ENCODE results near the gene DDX41. TPM values are rescaled to one million over a fixed set of nuclear protein-coding genes. Genes with fewer than 3 reads are reported as not detected.
A peak's percentile ranks its signal among the peaks of the same experiment; 100 is the strongest.

Gene DDX41
- total RNA-seq, 4 donors from 2014 or later: 96.5 to 170 (median 130) TPM

GRCh38 chr5:177469750-177470525 lies 46.8 kb downstream of the DDX41 start:
- H3K4me3 ChIP-seq: no peak overlapping the region
- WGBS, 2 donors (ENCODE audit: low coverage in 1 of 2): 47 to 73% methylated on average over 4 to 8 of the region's 8 CpGs
- in situ Hi-C loops (cut with MboI; ENCODE audit: low pct_ligation_motif_present in 1 of 4, low pct_unique_long_range_greater_than_20kb in 1 of 4, low sequenced_read_pairs in 3 of 4) (loop anchor here in 1 of 4 donors (25.0 kb wide), 1 partner anchor 158 kb away; the partner anchor contains the start of genes MXD3, PRELID1 and RAB24), intact Hi-C loops (cut with DNase I; ENCODE audit: low total_unique reads) (no loop called here)
- H3K36me3 ChIP-seq: no peaks in the 10 kb centered on the region
- H3K27ac ChIP-seq: peak overlapping the region in 1 of 4 donors; percentile 37
- H3K4me1 ChIP-seq: peaks cover 11 to 24% (median 16%) of the 10 kb centered on the region in 4 donors
- TF ChIP-seq POLR2A (IDR thresholded peaks at IDR 0.05): no peak
- no peak for TF ChIP-seq EP300 (IDR thresholded peaks at IDR 0.05; ENCODE audit: low read depth)
- no peak for TF ChIP-seq CTCF (IDR thresholded peaks at IDR 0.05)
- no peak for TF ChIP-seq POLR2AphosphoS5 (IDR thresholded peaks at IDR 0.05)
- H3K9me3 ChIP-seq: no peaks in the 10 kb centered on the region
- no peak for DNase-seq
- H3K27me3 ChIP-seq: peaks cover 14% of the 10 kb centered on the region

GRCh38 chr5:177468685-177469628 lies 47.8 kb downstream of the DDX41 start:
- no peak overlapping the region for H3K4me3 ChIP-seq
- TF ChIP-seq CTCF (IDR thresholded peaks at IDR 0.05): no peak
- TF ChIP-seq POLR2AphosphoS5 (IDR thresholded peaks at IDR 0.05): no peak
- no peak for TF ChIP-seq POLR2A (IDR thresholded peaks at IDR 0.05)
- TF ChIP-seq EP300 (IDR thresholded peaks at IDR 0.05; ENCODE audit: low read depth): no peak
- DNase-seq: no peak
- peak overlapping the region in 1 of 4 donors; percentile 37 for H3K27ac ChIP-seq
- H3K9me3 ChIP-seq: no peaks in the 10 kb centered on the region
- H3K4me1 ChIP-seq: peaks cover 11 to 23% (median 16%) of the 10 kb centered on the region in 4 donors
- H3K36me3 ChIP-seq: no peaks in the 10 kb centered on the region
- H3K27me3 ChIP-seq: peaks cover 11% of the 10 kb centered on the region
- WGBS, 2 donors (ENCODE audit: low coverage in 1 of 2): 66% methylated on average over 24 of the region's 25 CpGs; no CpG with 5 or more reads in 1 of the 2 donors
- intact Hi-C loops (cut with DNase I; ENCODE audit: low total_unique reads): no loop called here
- in situ Hi-C loops (cut with MboI; ENCODE audit: low pct_ligation_motif_present in 1 of 4, low pct_unique_long_range_greater_than_20kb in 1 of 4, low sequenced_read_pairs in 3 of 4): loop anchor here in 1 of 4 donors (25.0 kb wide), 1 partner anchor 157 kb away; the partner anchor contains the start of genes MXD3, PRELID1 and RAB24

DNA sequence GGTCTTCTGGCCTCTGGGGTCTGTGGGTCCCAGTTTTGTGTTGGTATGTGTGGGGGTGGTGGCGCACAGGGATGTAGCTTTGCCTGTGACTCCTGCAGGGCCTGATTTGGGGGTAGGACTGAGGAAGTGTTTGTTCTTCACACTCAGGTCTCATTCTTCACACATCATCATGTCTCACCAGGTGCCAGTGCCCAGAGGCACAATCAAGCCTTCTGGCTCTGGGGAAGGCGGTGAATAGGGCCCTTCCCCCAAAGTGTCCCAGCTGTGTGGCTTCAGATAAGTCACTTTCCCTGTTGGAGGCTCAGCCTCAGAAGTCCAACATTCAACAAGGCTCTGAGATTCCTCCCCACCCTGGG lies 48.5 kb downstream of the DDX41 start:
- WGBS, 2 donors (ENCODE audit: low coverage in 1 of 2): 91% methylated on average over 2 of the region's 2 CpGs; no CpG with 5 or more reads in 1 of the 2 donors
- intact Hi-C loops (cut with DNase I; ENCODE audit: low total_unique reads): no loop called here

More for the DNA sequence above, 48.5 kb downstream of the DDX41 start:
- H3K4me3 ChIP-seq: no peak overlapping the region
- H3K4me1 ChIP-seq: peaks cover 11 to 23% (median 16%) of the 10 kb centered on the region in 4 donors
- H3K36me3 ChIP-seq: no peaks in the 10 kb centered on the region
- no peak for TF ChIP-seq EP300 (IDR thresholded peaks at IDR 0.05; ENCODE audit: low read depth)
- no peak for TF ChIP-seq POLR2A (IDR thresholded peaks at IDR 0.05)
- TF ChIP-seq CTCF (IDR thresholded peaks at IDR 0.05): no peak
- no peak for TF ChIP-seq POLR2AphosphoS5 (IDR thresholded peaks at IDR 0.05)
- no peak for DNase-seq
- in situ Hi-C loops (cut with MboI; ENCODE audit: low pct_ligation_motif_present in 1 of 4, low pct_unique_long_range_greater_than_20kb in 1 of 4, low sequenced_read_pairs in 3 of 4): loop anchor here in 1 of 4 donors (25.0 kb wide), 1 partner anchor 156 kb away; the partner anchor contains the start of genes MXD3, PRELID1 and RAB24
- H3K27me3 ChIP-seq: peaks cover 10% of the 10 kb centered on the region
- H3K9me3 ChIP-seq: no peaks in the 10 kb centered on the region
- peak overlapping the region in 1 of 4 donors; percentile 21 for H3K27ac ChIP-seq
